GM21576 (cell line): Measurements from ENCODE around the gene CDH12.
"Not testable (repeated sequence)": the region's sequence is repeated elsewhere in the genome, so short reads cannot be mapped to it uniquely, and the experiment has no call there.

ENCODE experiments used
- ATAC-seq: cut with Tn5 transposase; IDR thresholded peaks from one replicate; pipeline ENCODE4 v1.9.1; 2021; ENCODE audit warnings: mild to moderate bottlenecking, moderate library complexity; ENCODE audit not compliant: unreplicated experiment

Gene CDH12

DNA sequence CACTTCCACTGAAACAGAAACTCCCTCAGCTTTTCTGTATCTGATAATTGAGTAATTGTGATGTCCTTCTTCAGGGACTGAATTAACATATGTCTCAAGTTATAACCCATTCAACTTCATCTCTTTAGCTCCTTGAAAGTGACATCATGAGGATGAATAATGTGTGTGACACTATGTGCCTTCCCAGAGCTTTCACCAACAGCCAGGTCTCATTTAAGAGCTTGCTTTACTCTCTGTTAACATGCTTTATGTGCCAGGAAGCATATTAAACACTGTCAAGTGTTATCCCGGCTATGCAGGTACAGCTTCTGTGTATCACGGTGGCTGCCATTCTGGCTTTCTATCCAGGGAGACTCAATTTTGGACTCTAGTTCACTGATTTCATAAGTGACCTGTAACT is 799.9 kb downstream of the CDH12 start:
- no peak for ATAC-seq

DNA sequence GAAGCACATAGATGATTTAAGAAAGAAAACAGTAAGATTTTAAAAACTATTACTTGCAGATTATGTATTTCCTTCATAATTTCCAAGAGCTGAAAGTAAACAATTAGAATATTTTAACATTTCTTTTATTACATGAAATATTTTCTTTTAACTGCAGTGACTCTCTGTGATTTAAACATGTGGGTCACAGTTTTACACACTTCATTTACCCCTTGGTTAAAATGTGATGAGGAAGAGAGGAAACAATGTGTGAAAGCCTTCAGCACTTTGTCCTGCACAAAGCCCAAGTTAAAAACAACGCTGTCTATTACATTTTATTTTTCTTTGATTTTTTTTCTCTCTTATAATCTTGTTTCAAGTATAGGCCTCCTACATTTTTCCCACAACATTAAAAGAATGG is 801.3 kb downstream of the CDH12 start:
- no peak for ATAC-seq

DNA sequence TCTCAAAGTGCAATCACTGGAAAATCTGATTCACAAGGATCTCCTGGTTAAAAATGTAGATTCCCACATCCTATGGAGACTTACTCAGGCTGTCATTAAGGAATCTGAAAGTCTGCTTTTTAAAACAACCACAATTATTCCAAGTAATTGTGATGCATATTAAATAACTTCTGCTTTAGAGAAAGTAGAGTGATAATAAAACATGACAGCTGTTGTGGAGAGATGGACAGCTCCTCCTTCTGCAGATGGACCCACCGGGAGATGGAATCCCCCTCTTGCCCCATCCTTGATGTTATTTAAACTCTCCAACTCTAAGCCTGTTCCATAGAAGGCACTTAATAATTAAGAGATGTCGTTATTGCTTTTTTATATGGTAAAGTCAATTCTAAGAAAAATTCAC is 802.2 kb downstream of the CDH12 start:
- no peak for ATAC-seq

DNA sequence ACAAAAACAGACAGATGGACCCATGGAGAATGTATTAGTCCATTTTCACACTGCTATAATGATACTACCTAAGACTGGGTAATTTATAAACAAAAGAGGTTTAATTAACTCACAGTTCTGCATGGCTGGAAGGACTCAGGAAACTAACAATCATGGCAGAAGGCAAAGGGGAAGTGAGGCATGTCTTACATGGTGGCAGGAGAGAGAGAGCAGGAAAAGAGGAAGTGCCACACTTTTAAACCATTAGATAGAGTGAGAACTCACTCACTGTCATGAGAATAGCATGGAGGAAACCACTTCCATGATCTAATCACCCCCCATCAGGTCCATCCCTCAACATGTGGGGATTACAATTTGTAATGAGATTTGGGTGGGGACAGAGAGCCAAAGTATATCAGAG is 808.9 kb downstream of the CDH12 start:
- no peak for ATAC-seq

DNA sequence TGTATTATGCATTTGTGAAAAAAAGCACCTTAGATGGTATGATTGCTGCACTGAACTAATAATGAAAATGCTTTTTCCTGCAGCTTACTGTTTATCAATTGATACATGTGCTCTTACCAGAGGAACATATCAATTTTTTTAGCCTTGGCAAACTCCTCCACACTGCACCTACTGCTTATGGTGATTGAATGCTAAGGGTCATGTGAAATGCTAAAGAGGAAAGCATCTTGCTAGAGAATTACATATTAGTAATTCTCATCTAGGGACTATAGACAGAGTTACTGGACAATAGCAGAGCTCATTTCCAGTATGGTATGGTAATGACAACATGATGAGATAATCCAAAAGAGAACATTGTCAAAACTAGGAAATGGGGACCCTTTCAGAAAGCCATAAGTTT is 817.1 kb downstream of the CDH12 start:
- no peak for ATAC-seq

DNA sequence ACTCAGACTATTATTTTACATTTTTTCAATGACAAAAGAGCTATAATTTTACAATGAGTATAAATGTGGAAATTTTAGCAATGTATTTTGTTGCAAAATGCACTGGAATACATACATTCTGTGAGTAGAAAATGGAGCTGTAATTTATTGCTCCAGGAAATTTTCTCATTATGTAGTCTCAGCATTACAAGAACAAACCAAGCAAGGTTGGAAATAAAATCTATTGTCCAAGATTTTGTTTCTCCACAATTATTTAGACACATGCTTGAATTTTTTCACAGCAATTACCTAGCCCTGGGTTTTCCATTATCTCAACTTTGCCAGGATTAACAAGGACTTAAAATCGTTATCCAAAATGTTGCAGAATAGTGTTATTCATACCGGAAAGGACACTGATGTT is 820.1 kb downstream of the CDH12 start:
- ATAC-seq, result no peak

DNA sequence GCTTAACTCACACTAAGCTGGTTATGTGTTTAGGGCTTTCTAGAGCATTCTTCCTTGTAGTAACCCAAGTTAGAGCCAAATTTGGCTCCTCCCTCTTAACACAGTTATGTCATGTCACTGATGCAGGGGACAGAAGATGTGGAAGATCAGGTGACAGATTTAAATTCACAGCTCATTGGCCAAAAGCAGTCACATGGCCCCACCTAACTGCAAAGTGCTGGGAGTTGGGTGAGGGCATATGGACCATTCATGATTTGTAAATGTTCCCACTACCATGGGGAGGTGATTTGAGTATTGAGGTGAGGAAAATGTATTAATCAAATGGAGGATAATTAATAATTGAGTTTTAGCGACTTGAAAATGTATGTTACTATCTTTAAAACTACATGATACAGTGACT is 829.4 kb downstream of the CDH12 start:
- no peak for ATAC-seq

DNA sequence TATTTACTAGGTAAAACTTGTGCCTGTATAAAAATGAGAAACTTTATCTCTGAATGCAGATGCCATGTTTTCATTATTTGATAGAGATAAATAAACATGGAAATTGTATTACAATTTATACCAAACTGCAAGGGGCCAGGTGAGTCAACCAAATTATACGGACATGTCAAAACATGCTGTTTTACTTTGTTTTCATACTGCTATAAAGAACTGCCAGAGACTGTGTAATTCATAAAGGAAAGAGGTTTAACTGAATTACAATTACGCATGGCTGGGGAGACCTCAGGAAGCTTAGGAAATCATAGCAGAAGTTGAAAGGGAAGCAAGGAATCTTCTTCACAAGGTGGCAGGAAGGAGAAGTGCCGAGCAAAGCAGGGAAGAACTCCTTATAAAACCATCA is 840.3 kb downstream of the CDH12 start:
- ATAC-seq, result not testable (repeated sequence)

DNA sequence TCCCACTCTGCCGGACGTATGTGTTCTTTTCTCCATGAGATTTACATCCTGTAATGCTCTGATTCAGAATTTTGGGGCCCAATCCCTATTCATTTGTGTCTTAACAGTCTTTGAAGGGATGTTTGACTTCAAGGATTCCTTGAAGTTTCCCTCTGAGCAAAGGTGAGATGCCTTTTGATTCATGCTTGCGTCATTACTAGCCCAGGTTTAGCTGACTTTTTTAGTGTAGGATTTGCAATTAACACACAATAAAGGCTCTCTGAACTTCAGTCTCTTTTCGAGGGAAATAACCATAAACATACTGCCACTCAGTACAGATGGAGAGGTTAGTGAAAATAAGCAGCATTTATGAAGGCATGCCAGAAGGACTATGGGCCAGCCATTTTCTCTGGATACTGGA is 842.3 kb downstream of the CDH12 start:
- not testable (repeated sequence) for ATAC-seq

DNA sequence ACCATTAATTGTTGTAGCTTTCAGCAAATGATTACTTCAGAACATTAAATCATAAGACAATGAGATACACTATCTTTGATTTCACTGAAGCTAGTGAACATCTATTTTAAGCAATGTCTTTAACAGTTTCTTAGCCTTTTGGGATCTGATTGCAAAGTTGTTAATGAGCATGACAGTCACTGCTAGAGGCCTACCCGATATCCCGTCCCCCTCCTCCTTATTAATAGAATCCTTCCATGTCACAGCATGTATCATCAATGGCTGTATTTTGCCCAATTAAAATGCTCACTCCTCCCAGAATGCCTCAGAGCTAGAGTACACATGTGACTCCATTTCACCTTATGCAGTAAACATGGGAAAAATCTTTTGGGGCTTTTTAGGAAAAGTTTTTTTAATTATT is 852.0 kb downstream of the CDH12 start:
- ATAC-seq, result not testable (repeated sequence)

- ATAC-seq, result not testable (repeated sequence)
Observed at GRCh38 chr5:21985799-21986198, 867.3 kb downstream of the CDH12 start.

DNA sequence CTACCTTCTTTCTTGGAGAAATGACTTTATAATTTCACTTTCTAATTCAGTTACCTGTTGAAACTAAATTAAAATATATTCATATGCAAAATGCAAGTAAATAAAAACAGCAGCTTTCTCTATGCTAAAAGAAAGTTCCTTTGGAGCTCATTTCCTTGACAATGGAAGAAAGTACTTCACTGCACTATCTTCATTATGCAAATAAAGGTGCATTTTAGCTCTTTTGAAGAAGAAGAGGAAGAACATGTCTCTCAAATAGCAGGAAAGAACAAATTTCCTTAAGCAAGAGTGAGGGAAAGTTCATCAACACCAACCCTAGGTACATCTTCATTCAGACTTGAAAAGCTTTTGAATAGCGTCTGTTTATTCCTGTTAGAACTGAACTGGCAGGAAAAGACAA is 901.6 kb downstream of the CDH12 start:
- not testable (repeated sequence) for ATAC-seq

- no peak for ATAC-seq
Observed at GRCh38 chr5:21931116-21931515, 922.0 kb downstream of the CDH12 start.

DNA sequence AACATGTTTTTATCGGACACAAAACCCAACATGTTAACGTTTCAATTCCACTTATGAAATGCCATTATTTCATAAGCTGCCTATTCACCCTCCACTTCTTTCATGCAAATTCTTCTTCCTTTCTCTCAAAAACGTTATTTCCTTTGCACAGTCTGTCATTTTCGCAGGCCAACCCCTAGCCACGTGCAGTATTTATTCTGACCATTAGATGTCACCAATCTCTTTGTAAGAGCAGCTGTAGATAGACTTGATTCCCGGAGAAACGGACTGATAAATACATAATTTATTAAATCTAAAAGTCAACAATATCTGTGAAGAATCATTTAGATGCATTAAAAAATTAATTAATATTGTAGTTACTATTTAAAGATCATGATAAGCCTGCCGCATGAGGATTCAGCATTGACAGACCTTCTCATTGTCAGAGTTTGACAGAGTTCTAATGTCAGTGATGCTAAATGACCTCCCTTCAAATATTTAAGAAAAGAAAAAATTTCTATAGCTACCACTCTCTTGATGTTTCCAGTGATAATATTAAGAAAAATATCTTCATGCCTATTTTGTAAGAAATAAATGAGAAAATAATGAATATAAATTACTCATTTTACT is 933.6 kb downstream of the CDH12 start:
- ATAC-seq, result peak; percentile 97

DNA sequence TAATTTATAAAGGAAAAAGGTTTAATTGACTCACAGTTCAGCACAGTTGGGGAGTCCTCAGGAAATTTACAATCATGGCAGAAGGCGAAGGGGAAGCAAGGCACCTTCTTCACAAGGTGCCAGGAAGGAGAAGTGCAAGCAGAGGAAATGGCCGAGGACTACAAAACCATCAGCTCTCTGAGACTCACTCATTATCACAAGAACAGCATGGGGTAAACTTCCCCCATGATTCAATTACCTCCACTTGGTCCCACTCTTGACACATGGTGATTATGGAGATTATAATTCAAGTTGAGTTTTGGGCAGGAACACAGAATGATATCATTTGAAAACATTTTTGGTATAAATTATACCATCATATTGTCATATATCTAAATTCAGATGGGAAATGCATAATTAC is 934.7 kb downstream of the CDH12 start:
- ATAC-seq, result no peak

GRCh38 chr5:21910731-21911130 is 942.4 kb downstream of the CDH12 start:
- ATAC-seq, result no peak

DNA sequence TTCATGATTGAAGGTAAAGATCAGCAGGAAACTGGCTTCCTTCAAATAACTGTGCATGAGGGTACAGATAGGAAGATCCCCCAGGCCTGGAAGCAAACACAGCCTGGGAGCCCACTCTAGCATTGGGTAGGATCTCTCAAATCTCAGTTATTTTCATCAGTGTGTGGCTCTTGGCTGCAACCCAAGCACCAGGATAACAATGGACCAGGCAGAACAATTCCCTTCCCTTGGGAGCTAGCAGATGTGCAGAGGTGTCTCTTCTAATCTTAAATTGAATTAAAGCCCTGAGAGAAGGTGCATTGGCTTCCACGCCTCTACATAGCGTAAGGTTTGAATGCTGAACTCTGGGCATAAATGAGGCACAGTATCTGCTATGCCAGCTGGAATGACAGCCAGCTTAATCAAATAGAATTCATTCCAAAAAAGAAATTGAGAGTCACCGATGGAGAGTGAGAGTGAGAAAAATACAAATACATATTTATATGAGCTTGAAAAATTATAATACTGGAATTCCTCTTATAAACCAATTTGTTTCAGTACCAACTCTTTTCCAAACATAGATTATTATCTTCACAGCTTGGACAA is 957.3 kb downstream of the CDH12 start:
- ATAC-seq, result no peak

GRCh38 chr5:21893161-21893560 is 960.0 kb downstream of the CDH12 start:
- no peak for ATAC-seq

DNA sequence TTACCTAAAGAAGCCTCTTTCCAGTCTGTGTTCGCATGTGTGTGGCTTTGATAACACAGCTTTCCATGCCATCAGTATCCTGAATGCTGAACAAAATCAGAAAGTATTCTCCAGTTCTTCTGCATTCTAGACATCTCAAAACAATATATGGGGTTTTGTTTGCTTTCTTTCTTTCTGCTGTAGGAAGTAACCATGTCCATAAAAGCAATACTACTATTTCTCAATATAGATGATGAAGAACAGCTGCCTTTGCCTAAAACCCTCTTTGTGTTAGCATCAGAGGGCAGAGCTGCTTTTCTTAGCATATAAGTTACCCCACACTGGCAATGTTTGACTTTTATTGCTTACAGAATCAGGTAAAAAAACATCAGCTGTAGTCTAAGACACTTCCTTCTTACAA is 963.6 kb downstream of the CDH12 start:
- no peak for ATAC-seq

GRCh38 chr5:21882074-21882745 is 970.9 kb downstream of the CDH12 start:
- no peak for ATAC-seq

- no peak for ATAC-seq
Observed at GRCh38 chr5:21880164-21880563, 973.0 kb downstream of the CDH12 start.

DNA sequence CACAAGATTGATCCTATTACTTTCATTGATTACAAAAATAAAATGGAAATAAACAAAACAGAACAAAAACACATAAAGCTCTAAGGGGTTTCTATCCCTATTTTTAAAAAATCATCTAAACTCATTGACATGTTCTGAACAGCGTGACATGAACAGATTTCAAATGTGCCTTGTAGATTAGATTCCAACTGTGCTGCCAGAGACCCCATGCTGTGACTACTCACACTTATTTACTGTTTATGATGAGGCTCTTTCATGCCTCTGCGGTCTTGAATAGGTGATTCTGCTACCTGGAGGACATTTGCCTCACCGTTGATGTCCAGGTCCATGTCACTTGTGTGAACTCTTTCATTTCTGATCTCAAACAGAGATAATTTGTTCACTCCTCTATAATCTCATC is 990.2 kb downstream of the CDH12 start:
- no peak for ATAC-seq

GRCh38 chr5:21858441-21858840 is 994.7 kb downstream of the CDH12 start:
- no peak for ATAC-seq
